Peyer's patch (tissue), 4 donors: ENCODE results near the gene IFT81. TPM values are rescaled to one million over a fixed set of nuclear protein-coding genes. Genes with fewer than 3 reads are reported as not detected.
"Not testable (repeated sequence)": the region's sequence is repeated elsewhere in the genome, so short reads cannot be mapped to it uniquely, and the experiment has no call there.

ENCODE experiments used
- DNase-seq, 3 donors: peaks; one replicate each; pipeline ENCODE4 v3.0.0-alpha.2; 2017 to 2019
- H3K27ac ChIP-seq, 4 donors: fragments of 200-600 bp; sonication (generic); one replicate each; pipeline ENCODE4 v1.5.1; 2016 to 2019
- H3K27me3 ChIP-seq, 2 donors: fragments of 200-600 bp; sonication (generic); one replicate each; pipeline ENCODE4 v1.5.1; 2019
- H3K36me3 ChIP-seq, 3 donors: fragments of 200-600 bp; sonication (generic); one replicate each; pipeline ENCODE4 v1.5.1; 2016 to 2019
- H3K4me1 ChIP-seq, 4 donors: fragments of 200-600 bp; sonication (generic); one replicate each; pipeline ENCODE4 v1.5.1; 2016 to 2019
- H3K4me3 ChIP-seq, 4 donors: fragments of 200-600 bp; sonication (generic); 1 replicate in 3 of 4; 2 replicates in 1 of 4; pipeline ENCODE4 v1.5.1; 2016 to 2019; ENCODE audit warnings: mild to moderate bottlenecking in 1 of 4
- H3K9me3 ChIP-seq, 4 donors: fragments of 200-600 bp; sonication (generic); one replicate each; pipeline ENCODE4 v1.5.1; 2016 to 2019; ENCODE audit warnings: mild to moderate bottlenecking in 1 of 4
- CTCF ChIP-seq, 6 experiments: fragments of 450-650 bp in 4 of 6; fragments of 200-600 bp in 2 of 6; sonication (generic) in 1 of 6; IDR thresholded peaks; one replicate each; pipeline ENCODE4 v1.5.1; 2017 to 2019; ENCODE audit warnings: antibody characterized with exemption in 6 of 6, mild to moderate bottlenecking in 3 of 6, moderate library complexity in 1 of 6
- POLR2A ChIP-seq, 2 donors: fragments of 450-650 bp; IDR thresholded peaks; one replicate each; pipeline ENCODE4 v1.5.1; 2017; ENCODE audit warnings: antibody characterized with exemption in 2 of 2, mild to moderate bottlenecking in 2 of 2, moderate library complexity in 2 of 2
- total RNA-seq, 4 donors: library from RNA; depleted of rRNA; stranded (reverse); fragments of >200 nt; gene quantifications; one replicate each; pipeline ENCODE4 v1.1.0, GENCODE V29; 2016

Gene IFT81
- total RNA-seq, 4 donors from 2014 or later = 2.5 to 20.6 (median 7.5) TPM

GRCh38 chr12:110199339-110200123 lies 75.4 kb downstream of the IFT81 start:
- no peaks in the 10 kb centered on the region for H3K9me3 ChIP-seq
- no peaks in the 10 kb centered on the region for H3K4me1 ChIP-seq
- no peak overlapping the region for H3K4me3 ChIP-seq
- H3K27ac ChIP-seq = no peak overlapping the region
- DNase-seq = no peak
- H3K27me3 ChIP-seq = no peaks in the 10 kb centered on the region
- no peaks in the 10 kb centered on the region for H3K36me3 ChIP-seq
- no peak for TF ChIP-seq CTCF (IDR thresholded peaks at IDR 0.05)
- TF ChIP-seq POLR2A (IDR thresholded peaks at IDR 0.05) = no peak

- H3K27me3 ChIP-seq = no peaks in the 10 kb centered on the region
- no peaks in the 10 kb centered on the region for H3K9me3 ChIP-seq
- H3K36me3 ChIP-seq = no peaks in the 10 kb centered on the region
- no peaks in the 10 kb centered on the region for H3K4me1 ChIP-seq
- H3K27ac ChIP-seq = no peak overlapping the region
- no peak for DNase-seq
- H3K4me3 ChIP-seq = no peak overlapping the region
- no peak for TF ChIP-seq POLR2A (IDR thresholded peaks at IDR 0.05)
Observed at GRCh38 chr12:110200124-110200417, 75.9 kb downstream of the IFT81 start.

- no peaks in the 10 kb centered on the region for H3K36me3 ChIP-seq
- DNase-seq = no peak
- H3K27me3 ChIP-seq = no peaks in the 10 kb centered on the region
- no peaks in the 10 kb centered on the region for H3K9me3 ChIP-seq
- no peak overlapping the region for H3K4me3 ChIP-seq
- H3K27ac ChIP-seq = no peak overlapping the region
- no peaks in the 10 kb centered on the region for H3K4me1 ChIP-seq
- TF ChIP-seq POLR2A (IDR thresholded peaks at IDR 0.05) (no peak), CTCF (IDR thresholded peaks at IDR 0.05) (no peak)
Observed at GRCh38 chr12:110201995-110202394, 77.8 kb downstream of the IFT81 start.

- DNase-seq = no peak
Observed at GRCh38 chr12:110203546-110203945, 79.4 kb downstream of the IFT81 start.

GRCh38 chr12:110205931-110206330 lies 81.8 kb downstream of the IFT81 start:
- Histone ChIP-seq H3K9me3 (no peaks in the 10 kb centered on the region), H3K27ac (no peak overlapping the region), H3K36me3 (no peaks in the 10 kb centered on the region), H3K4me1 (no peaks in the 10 kb centered on the region), H3K4me3 (no peak overlapping the region), H3K27me3 (no peaks in the 10 kb centered on the region)
- no peak for DNase-seq
- TF ChIP-seq CTCF (IDR thresholded peaks at IDR 0.05) (no peak), POLR2A (IDR thresholded peaks at IDR 0.05) (no peak)

More at GRCh38 chr12:110203546-110203945, 79.4 kb downstream of the IFT81 start:
- no peaks in the 10 kb centered on the region for H3K36me3 ChIP-seq
- H3K27ac ChIP-seq = no peak overlapping the region
- no peak for TF ChIP-seq CTCF (IDR thresholded peaks at IDR 0.05)
- TF ChIP-seq POLR2A (IDR thresholded peaks at IDR 0.05) = no peak
- H3K27me3 ChIP-seq = no peaks in the 10 kb centered on the region
- no peaks in the 10 kb centered on the region for H3K4me1 ChIP-seq
- H3K4me3 ChIP-seq = no peak overlapping the region
- no peaks in the 10 kb centered on the region for H3K9me3 ChIP-seq

- H3K27me3 ChIP-seq, H3K4me3 ChIP-seq, DNase-seq, H3K27ac ChIP-seq, H3K9me3 ChIP-seq, H3K4me1 ChIP-seq, H3K36me3 ChIP-seq: not testable (repeated sequence)
Observed at GRCh38 chr12:110211639-110212536, 87.7 kb downstream of the IFT81 start.
